ENCODE results near the gene ARRDC4. TPM values are rescaled to one million over a fixed set of nuclear protein-coding genes. Genes with fewer than 3 reads are reported as not detected.

The ARRDC4 gene
- total and polyA plus RNA-seq, 9 of the 15 experiments (the other 6 are each of a cell fraction or from before 2014, with no cell fraction given): 4.3 to 16.1 (median 14.4) TPM

DNA sequence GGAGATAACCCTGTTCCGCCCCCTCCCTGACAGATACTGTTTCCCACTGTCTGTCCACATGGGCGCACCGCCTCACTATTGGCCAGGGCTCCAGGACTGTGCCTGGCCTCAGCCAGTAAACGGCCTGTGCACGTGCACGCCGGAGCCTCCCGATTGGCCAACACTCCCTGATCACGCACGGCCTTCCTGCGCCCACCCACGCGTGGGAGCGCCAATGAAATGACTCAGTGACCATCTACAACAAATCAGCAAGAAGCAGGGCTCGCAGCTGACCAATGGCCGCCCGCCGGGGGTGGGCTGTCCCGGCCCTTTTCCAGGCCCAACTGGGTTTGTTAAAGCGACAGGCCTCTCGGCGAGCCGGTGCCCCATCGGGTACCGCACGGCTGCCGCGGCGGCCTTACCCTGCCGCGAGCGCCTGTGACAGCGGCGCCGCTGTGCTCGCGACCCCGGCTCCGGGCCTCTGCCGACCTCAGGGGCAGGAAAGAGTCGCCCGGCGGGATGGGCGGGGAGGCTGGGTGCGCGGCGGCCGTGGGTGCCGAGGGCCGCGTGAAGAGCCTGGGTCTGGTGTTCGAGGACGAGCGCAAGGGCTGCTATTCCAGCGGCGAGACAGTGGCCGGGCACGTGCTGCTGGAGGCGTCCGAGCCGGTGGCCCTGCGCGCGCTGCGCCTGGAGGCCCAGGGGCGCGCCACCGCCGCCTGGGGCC, at the start of gene ARRDC4 (continued):
- no peak for TF ChIP-seq SRSF3 (IDR thresholded peaks at IDR 0.05; ENCODE audit: insufficient read depth, low read length)
- TF ChIP-seq FOXA3 (CRISPR knock-in tag; conservative IDR thresholded peaks at IDR 0.05 in 1 of 2, IDR thresholded peaks at IDR 0.05 in 1 of 2): no peak
- no peak for TF ChIP-seq ETV6 (IDR thresholded peaks at IDR 0.05; ENCODE audit: borderline replicate concordance in 1 of 2, low read depth in 2 of 2, low read length in 1 of 2)
- TF ChIP-seq ETV6 (CRISPR knock-in tag; IDR thresholded peaks at IDR 0.05; ENCODE audit: borderline replicate concordance): no peak
- TF ChIP-seq, protein P1, sequence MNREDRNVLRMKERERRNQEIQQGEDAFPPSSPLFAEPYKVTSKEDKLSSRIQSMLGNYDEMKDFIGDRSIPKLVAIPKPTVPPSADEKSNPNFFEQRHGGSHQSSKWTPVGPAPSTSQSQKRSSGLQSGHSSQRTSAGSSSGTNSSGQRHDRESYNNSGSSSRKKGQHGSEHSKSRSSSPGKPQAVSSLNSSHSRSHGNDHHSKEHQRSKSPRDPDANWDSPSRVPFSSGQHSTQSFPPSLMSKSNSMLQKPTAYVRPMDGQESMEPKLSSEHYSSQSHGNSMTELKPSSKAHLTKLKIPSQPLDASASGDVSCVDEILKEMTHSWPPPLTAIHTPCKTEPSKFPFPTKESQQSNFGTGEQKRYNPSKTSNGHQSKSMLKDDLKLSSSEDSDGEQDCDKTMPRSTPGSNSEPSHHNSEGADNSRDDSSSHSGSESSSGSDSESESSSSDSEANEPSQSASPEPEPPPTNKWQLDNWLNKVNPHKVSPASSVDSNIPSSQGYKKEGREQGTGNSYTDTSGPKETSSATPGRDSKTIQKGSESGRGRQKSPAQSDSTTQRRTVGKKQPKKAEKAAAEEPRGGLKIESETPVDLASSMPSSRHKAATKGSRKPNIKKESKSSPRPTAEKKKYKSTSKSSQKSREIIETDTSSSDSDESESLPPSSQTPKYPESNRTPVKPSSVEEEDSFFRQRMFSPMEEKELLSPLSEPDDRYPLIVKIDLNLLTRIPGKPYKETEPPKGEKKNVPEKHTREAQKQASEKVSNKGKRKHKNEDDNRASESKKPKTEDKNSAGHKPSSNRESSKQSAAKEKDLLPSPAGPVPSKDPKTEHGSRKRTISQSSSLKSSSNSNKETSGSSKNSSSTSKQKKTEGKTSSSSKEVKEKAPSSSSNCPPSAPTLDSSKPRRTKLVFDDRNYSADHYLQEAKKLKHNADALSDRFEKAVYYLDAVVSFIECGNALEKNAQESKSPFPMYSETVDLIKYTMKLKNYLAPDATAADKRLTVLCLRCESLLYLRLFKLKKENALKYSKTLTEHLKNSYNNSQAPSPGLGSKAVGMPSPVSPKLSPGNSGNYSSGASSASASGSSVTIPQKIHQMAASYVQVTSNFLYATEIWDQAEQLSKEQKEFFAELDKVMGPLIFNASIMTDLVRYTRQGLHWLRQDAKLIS (CRISPR knock-in tag; IDR thresholded peaks at IDR 0.05): no peak
- no peak for TF ChIP-seq HLTF (IDR thresholded peaks at IDR 0.05)
- TF ChIP-seq EP400 (IDR thresholded peaks at IDR 0.05): peak; percentile 84
- TF ChIP-seq ZC3H11A (IDR thresholded peaks at IDR 0.05; ENCODE audit: low read depth, low read length): no peak
- TF ChIP-seq, protein P2, sequence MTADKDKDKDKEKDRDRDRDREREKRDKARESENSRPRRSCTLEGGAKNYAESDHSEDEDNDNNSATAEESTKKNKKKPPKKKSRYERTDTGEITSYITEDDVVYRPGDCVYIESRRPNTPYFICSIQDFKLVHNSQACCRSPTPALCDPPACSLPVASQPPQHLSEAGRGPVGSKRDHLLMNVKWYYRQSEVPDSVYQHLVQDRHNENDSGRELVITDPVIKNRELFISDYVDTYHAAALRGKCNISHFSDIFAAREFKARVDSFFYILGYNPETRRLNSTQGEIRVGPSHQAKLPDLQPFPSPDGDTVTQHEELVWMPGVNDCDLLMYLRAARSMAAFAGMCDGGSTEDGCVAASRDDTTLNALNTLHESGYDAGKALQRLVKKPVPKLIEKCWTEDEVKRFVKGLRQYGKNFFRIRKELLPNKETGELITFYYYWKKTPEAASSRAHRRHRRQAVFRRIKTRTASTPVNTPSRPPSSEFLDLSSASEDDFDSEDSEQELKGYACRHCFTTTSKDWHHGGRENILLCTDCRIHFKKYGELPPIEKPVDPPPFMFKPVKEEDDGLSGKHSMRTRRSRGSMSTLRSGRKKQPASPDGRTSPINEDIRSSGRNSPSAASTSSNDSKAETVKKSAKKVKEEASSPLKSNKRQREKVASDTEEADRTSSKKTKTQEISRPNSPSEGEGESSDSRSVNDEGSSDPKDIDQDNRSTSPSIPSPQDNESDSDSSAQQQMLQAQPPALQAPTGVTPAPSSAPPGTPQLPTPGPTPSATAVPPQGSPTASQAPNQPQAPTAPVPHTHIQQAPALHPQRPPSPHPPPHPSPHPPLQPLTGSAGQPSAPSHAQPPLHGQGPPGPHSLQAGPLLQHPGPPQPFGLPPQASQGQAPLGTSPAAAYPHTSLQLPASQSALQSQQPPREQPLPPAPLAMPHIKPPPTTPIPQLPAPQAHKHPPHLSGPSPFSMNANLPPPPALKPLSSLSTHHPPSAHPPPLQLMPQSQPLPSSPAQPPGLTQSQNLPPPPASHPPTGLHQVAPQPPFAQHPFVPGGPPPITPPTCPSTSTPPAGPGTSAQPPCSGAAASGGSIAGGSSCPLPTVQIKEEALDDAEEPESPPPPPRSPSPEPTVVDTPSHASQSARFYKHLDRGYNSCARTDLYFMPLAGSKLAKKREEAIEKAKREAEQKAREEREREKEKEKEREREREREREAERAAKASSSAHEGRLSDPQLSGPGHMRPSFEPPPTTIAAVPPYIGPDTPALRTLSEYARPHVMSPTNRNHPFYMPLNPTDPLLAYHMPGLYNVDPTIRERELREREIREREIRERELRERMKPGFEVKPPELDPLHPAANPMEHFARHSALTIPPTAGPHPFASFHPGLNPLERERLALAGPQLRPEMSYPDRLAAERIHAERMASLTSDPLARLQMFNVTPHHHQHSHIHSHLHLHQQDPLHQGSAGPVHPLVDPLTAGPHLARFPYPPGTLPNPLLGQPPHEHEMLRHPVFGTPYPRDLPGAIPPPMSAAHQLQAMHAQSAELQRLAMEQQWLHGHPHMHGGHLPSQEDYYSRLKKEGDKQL (CRISPR knock-in tag; IDR thresholded peaks at IDR 0.05; ENCODE audit: borderline replicate concordance): no peak
- no peak for TF ChIP-seq RHOXF2B (CRISPR knock-in tag; conservative IDR thresholded peaks at IDR 0.05)
- peak; percentile 52 for TF ChIP-seq POLR2A (conservative IDR thresholded peaks at IDR 0.05)
- TF ChIP-seq, protein P3, sequence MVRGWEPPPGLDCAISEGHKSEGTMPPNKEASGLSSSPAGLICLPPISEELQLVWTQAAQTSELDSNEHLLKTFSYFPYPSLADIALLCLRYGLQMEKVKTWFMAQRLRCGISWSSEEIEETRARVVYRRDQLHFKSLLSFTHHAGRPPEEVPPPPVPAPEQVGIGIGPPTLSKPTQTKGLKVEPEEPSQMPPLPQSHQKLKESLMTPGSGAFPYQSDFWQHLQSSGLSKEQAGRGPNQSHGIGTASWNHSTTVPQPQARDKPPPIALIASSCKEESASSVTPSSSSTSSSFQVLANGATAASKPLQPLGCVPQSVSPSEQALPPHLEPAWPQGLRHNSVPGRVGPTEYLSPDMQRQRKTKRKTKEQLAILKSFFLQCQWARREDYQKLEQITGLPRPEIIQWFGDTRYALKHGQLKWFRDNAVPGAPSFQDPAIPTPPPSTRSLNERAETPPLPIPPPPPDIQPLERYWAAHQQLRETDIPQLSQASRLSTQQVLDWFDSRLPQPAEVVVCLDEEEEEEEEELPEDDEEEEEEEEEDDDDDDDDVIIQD (CRISPR knock-in tag; IDR thresholded peaks at IDR 0.05): no peak
- no peak for TF ChIP-seq ZNF561 (CRISPR knock-in tag; conservative IDR thresholded peaks at IDR 0.05)
- no peak for TF ChIP-seq RAD21 (CRISPR knock-in tag; conservative IDR thresholded peaks at IDR 0.05 in 1 of 2, IDR thresholded peaks at IDR 0.05 in 1 of 2)
- peak in 1 of 2 experiments; percentile 70; a peak in 1 of 4 replicates for TF ChIP-seq TEAD1 (CRISPR knock-in tag; IDR thresholded peaks at IDR 0.05)
- TF ChIP-seq ZZZ3 (IDR thresholded peaks at IDR 0.05): no peak
